GM21515 (cell line): ENCODE results near the gene ZBTB5.
"Not testable (repeated sequence)": the region's sequence is repeated elsewhere in the genome, so short reads cannot be mapped to it uniquely, and the experiment has no call there.

Experiments used
- ATAC-seq: cut with Tn5 transposase; IDR thresholded peaks from one replicate; pipeline ENCODE4 v1.9.1; 2021; ENCODE audit not compliant: unreplicated experiment

Gene ZBTB5

DNA sequence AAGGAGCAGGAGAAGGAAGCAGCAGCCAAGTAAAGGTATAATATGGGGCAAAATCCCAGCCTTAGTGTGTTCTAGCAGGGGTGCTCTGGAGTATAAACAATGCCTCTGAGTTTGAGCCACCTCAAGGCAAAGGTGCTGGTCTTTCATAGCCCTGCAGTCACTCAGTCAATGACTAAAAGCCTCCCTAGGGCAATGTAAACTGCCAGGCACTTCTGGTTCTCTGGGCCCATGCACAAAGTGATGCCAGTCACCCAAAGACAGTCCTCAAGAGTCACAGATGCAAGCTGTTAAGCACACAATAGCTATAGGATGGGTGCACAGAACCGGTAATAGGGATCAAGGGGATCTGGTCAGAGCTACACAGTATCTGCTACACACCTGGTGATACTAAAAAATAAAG, 12.6 kb downstream of the ZBTB5 start:
- no peak for ATAC-seq

DNA sequence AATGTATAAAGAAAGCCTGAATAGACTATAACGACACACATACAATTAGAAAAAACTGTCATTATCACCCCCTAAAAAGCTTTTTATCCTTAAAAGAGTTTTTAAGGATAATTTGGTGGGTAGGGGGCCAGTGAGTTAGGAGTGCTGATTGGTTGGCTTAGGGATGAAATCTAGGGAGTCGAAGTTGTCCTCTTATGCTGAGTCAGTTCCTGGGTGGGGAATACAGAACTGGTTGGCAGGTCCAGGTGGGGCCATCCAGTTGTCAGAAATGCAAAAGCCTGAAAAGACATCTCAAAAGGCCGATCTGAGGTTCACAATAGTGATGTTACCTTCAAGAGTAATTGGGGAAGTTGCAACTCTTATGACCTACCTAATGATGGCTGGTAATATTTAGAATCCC, 13.6 kb downstream of the ZBTB5 start:
- ATAC-seq = no peak

- no peak for ATAC-seq
Measured at GRCh38 chr9:37449862-37450632, 15.2 kb downstream of the ZBTB5 start.

DNA sequence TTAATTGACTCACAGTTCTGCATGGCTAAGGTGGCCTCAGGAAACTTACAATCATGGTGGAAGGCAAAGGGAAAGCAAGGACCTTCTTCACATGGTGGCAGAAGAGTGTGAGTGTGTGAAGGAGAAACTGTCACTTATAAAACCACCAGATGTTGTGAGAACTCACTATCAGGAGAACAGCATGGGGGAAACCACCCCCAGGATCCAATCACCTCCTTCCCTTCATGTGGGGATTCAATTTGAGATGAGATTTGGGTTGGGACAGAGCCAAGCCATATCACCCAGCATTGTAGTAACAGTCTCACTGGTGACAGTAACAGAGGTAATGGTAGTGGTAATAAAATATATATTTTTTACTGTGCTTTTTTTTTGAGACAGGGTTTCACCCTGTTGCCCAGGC, 18.1 kb downstream of the ZBTB5 start:
- no peak for ATAC-seq

DNA sequence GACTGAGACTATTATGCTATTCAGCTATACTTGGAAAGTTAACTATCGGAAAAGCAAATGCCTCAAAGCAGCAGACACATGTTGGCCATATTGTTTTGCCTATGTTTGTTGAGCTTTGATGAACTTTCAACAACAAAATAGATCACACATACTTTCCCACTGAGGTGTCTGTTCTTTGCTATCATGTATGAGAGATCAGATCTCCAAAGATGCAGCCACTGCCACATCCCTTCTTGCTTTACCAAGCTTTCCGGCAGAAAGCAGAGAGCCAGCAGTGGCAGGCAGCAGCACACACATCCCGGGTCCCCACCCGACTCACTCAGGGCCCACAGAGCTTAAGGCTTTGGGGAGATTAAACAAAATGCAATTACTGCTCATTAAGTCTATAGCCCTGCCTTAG, 18.8 kb downstream of the ZBTB5 start:
- no peak for ATAC-seq

- ATAC-seq = no peak
Measured at GRCh38 chr9:37445832-37446231, 19.4 kb downstream of the ZBTB5 start.

- no peak for ATAC-seq
Measured at GRCh38 chr9:37444890-37445289, 20.4 kb downstream of the ZBTB5 start.

DNA sequence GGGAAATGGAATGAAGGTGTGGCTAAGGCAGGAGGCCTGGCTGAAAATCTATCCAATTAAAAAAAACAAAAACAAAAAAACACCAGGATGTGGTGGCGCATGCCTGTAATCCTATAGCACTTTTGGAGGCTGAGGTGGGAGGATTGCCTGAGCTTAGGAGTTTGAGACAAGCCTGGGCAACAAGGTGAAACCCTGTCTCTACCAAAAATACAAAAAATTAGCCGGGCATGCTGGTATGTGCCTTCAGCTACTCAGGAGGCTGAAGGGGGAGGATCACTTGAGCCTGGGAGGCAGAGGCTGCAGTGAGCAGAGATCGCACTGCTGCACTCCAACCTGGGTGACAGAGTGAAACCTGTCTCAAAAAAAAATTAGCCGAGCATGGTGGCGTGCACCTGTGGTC, 21.7 kb downstream of the ZBTB5 start:
- no peak for ATAC-seq

- ATAC-seq = no peak
Measured at GRCh38 chr9:37442556-37442955, 22.7 kb downstream of the ZBTB5 start.

GRCh38 chr9:37441776-37442370, 23.4 kb downstream of the ZBTB5 start:
- no peak for ATAC-seq

DNA sequence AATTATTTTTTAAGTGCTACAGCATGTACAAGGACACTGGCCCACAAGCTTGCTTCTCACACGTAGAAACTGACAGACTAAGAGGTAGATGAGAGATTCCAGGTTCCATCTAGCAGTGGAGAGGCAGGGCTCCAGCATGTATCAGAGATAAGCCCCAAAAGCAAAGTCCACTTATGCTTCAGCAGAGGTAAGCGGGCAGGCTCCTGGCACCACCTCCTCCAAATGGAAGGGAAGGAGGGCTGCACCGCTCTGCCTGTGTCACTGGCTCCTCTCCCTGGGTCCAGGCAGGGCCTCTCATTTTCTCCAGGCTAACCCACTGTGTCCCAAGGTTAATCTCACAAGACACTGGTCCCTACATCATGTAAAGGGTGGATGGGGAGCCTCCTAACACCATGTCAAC, 26.9 kb downstream of the ZBTB5 start:
- ATAC-seq = no peak

DNA sequence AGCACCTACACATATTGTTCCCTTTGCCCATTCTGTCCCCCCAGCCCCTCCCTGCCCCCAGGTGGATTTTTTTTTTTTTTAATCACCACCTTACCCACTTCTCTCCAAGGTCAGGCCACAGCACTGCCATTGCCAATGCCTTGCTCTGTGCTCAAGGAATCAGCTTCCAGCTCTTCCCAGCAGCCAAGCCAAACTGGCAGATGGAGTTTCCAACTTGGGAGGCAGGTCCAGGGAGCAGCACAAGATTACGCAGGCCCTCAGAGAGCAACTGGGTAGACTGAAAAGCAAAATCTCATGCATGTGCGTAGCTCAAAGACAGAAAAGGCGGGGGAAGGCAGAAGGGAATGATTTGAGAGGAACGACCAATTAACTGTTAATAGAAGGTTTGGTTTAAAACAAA, 27.6 kb downstream of the ZBTB5 start:
- no peak for ATAC-seq

DNA sequence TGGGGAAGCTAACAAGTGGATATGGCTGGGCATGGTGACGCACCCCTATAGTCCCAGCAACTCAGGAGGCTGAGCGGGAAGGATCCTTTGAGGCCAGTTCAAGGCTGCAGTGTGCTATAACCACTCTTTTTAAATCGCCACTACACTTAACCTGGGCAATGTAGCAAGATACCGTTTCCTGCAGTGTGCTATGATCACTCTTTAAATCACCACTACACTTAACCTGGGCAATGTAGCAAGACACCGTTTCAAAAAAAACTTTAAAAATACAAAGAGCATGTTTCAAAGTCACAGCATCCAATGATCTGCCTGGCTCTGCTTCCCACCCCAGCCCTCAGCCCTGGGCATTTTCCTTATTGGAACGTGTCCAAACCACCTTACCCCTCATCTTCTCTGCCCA, 28.2 kb downstream of the ZBTB5 start:
- no peak for ATAC-seq

DNA sequence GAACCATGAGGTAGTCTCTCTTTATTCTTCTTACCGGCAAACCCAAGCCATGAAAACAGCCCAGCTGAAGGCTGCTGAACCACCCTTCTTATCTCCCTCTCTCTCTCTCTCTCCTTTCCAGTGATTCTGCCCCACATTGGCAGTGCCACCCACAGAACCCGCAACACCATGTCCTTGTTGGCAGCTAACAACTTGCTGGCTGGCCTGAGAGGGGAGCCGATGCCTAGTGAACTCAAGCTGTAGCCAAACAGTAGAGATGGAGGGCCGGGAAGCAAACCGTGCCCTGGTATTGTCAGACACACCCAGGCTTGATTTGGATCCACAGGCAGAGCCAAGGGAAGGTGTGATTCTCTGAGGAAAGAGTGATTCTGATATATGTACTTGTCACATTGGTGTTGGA, 28.7 kb downstream of the ZBTB5 start:
- no peak for ATAC-seq

DNA sequence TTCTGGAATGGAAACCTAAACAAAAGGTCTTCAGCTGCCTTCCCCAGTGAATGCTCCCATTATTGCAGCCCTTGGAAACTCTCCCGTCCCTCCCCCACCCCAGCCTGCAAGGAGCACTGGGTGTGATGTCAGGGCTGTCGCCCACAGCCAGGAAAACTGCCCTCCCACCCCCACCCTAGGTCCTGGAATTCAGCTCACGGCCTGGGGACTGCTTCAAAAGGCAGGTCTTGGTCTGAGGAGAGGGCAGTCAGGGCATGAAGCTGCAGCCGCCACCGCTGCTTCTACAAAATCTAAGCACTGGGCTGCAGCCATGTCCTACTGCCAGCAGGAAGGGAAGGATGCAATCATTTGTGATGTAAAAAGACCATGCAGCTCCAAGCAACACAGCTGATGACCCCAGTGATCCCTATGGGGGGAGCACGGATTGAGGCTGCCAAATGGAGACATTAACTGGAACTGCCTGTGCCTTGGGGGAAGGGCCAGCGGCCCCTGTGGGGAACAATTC, 31.3 kb downstream of the ZBTB5 start:
- no peak for ATAC-seq

GRCh38 chr9:37432020-37432419, 33.2 kb downstream of the ZBTB5 start:
- no peak for ATAC-seq

DNA sequence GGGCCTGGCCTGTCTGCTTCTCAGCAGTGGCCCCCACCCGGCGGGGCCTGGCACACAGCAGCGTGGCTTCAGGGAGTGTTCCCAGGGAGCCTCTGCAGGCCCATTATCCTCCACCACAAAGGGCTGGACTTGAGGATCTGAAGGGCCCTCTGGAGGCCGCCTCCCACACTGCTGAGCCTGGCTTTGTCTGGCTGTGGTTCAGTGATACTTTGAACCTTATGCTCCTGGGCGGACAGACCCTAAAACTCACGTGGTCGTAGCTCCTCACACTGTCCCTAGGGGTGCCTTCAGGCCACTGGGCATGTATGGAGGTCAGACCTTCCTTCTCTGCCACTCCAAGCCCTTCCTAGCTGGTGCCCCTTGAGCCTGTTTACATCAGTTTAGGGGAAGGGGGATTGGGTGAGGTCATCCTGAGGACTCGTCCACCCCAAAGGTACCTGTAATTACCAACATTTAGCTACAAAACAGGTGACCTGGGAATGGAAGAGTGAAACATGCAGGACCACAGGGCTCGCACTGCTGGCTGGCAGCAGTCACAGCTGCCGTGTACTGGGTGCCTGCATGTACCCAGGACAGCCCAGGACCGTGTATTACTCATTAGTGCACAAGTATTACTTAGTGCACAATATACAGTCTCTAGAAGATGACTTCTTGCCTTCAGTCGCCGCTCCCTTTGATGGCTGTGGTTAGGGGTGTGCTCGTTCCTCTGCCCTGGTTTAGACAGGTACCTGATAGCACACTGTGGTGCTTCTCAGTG, 34.2 kb downstream of the ZBTB5 start:
- ATAC-seq = no peak

GRCh38 chr9:37429441-37430285, 35.6 kb downstream of the ZBTB5 start:
- no peak for ATAC-seq

GRCh38 chr9:37428345-37428744, 36.9 kb downstream of the ZBTB5 start:
- ATAC-seq = no peak

- ATAC-seq = no peak
Measured at GRCh38 chr9:37426846-37427245, 38.4 kb downstream of the ZBTB5 start.

GRCh38 chr9:37426431-37426830, 38.8 kb downstream of the ZBTB5 start:
- not testable (repeated sequence) for ATAC-seq
